CD14-positive monocyte (primary cell): ENCODE measurements around the gene AIFM3. TPM values are rescaled to one million over a fixed set of nuclear protein-coding genes. Genes with fewer than 3 reads are reported as not detected.
A peak's percentile ranks its signal among the peaks of the same experiment; 100 is the strongest.

ENCODE experiments used
- DNase-seq, 3 donors: peaks; one replicate each; pipeline ENCODE4 v3.0.0-alpha.2; 2011 to 2022
- H2AFZ ChIP-seq: 2 replicates; pipeline ENCODE4 v1.6.0; 2012; ENCODE audit warnings: mild to moderate bottlenecking, low read depth, low read length, inconsistent platforms; ENCODE audit not compliant: insufficient read depth, poor library complexity, severe bottlenecking
- H3K27ac ChIP-seq, 2 donors: 1 replicate in 1 of 2; 2 replicates in 1 of 2; pipeline ENCODE4 v1.5.1; 2012 to 2013; ENCODE audit warnings: low read length in 2 of 2, control low read depth in 1 of 2, inconsistent platforms in 1 of 2, low read depth in 1 of 2, mild to moderate bottlenecking in 1 of 2
- H3K27me3 ChIP-seq, 2 donors: one replicate each; pipeline versions ENCODE4 v1.6.0 to v1.6.1; 2011 to 2013; ENCODE audit warnings: low read length in 2 of 2; ENCODE audit not compliant: control insufficient read depth in 2 of 2, insufficient read depth in 2 of 2
- H3K36me3 ChIP-seq, 2 donors: replicated peaks in 1 of 2; 1 replicate in 1 of 2; 2 replicates in 1 of 2; pipeline versions ENCODE4 v1.5.1 to v1.6.1; 2012 to 2013; ENCODE audit warnings: low read length in 2 of 2, control low read depth in 1 of 2, inconsistent platforms in 1 of 2, mild to moderate bottlenecking in 1 of 2; ENCODE audit not compliant: insufficient read depth in 2 of 2, control insufficient read depth in 1 of 2
- H3K4me1 ChIP-seq, 2 donors: 1 replicate in 1 of 2; 2 replicates in 1 of 2; pipeline versions ENCODE4 v1.5.1 to v1.6.1; 2012 to 2013; ENCODE audit warnings: low read length in 2 of 2, control low read depth in 1 of 2, inconsistent platforms in 1 of 2, mild to moderate bottlenecking in 1 of 2, moderate library complexity in 1 of 2; ENCODE audit not compliant: insufficient read depth in 2 of 2, control insufficient read depth in 1 of 2
- H3K4me2 ChIP-seq: replicated peaks from 2 replicates; pipeline ENCODE3; 2012; ENCODE audit warnings: low read length, moderate library complexity, mild to moderate bottlenecking; ENCODE audit not compliant: poor library complexity, severe bottlenecking; ENCODE audit errors: extremely low read depth
- H3K4me3 ChIP-seq, 3 experiments: fragments of 200-600 bp in 1 of 3; sonication (generic) in 1 of 3; replicated peaks in 1 of 3; 1 replicate in 2 of 3; 2 replicates in 1 of 3; pipeline ENCODE4 v1.5.1; 2011 to 2013; ENCODE audit warnings: low read length in 3 of 3, mild to moderate bottlenecking in 3 of 3, control low read depth in 2 of 3, low read depth in 2 of 3, inconsistent platforms in 1 of 3, moderate library complexity in 1 of 3
- H3K79me2 ChIP-seq: 2 replicates; pipeline ENCODE4 v1.6.0; 2012; ENCODE audit warnings: mild to moderate bottlenecking, control low read depth, inconsistent platforms, low read length, moderate library complexity; ENCODE audit not compliant: insufficient read depth
- H3K9ac ChIP-seq: 2 replicates; pipeline ENCODE4 v1.6.0; 2017; ENCODE audit warnings: low read length, mild to moderate bottlenecking; ENCODE audit not compliant: insufficient read depth, poor library complexity, severe bottlenecking
- H3K9me3 ChIP-seq, 2 donors: replicated peaks in 1 of 2; 1 replicate in 1 of 2; 2 replicates in 1 of 2; pipeline versions ENCODE4 v1.5.1 to v1.6.1; 2012 to 2013; ENCODE audit warnings: low read length in 2 of 2, control low read depth in 1 of 2; ENCODE audit not compliant: control insufficient read depth in 1 of 2, insufficient read depth in 1 of 2
- H4K20me1 ChIP-seq: 2 replicates; pipeline ENCODE4 v1.6.0; 2012; ENCODE audit warnings: mild to moderate bottlenecking, low read length, control low read depth, moderate library complexity; ENCODE audit not compliant: insufficient read depth
- H3K27ac Mint-ChIP-seq, 7 donors: one replicate each; pipeline ENCODE4 v1.8.0; 2020; ENCODE audit warnings: mild to moderate bottlenecking in 7 of 7, mixed read lengths in 7 of 7, moderate library complexity in 6 of 7, inconsistent platforms in 2 of 7
- H3K27me3 Mint-ChIP-seq, 3 donors: one replicate each; pipeline ENCODE4 v1.8.0; 2021 to 2022; ENCODE audit warnings: low read depth in 3 of 3, mild to moderate bottlenecking in 3 of 3, mixed read lengths in 3 of 3, moderate library complexity in 3 of 3, inconsistent platforms in 1 of 3
- H3K36me3 Mint-ChIP-seq, 2 donors: one replicate each; pipeline ENCODE4 v1.8.0; 2020; ENCODE audit warnings: mixed read lengths in 2 of 2, inconsistent platforms in 1 of 2, mild to moderate bottlenecking in 1 of 2
- H3K4me1 Mint-ChIP-seq: one replicate; pipeline ENCODE4 v1.8.0; 2020; ENCODE audit warnings: mild to moderate bottlenecking, mixed read lengths
- H3K4me3 Mint-ChIP-seq, 2 donors: one replicate each; pipeline ENCODE4 v1.8.0; 2020; ENCODE audit warnings: mild to moderate bottlenecking in 2 of 2, mixed read lengths in 2 of 2, moderate library complexity in 1 of 2
- H3K9me3 Mint-ChIP-seq, 7 donors: one replicate each; pipeline ENCODE4 v1.8.0; 2020 to 2022; ENCODE audit warnings: mixed read lengths in 7 of 7, mild to moderate bottlenecking in 6 of 7, moderate library complexity in 6 of 7, inconsistent platforms in 2 of 7
- WGBS: methylation state at CpG from one replicate; pipeline ENCODE4 v1.1.5; 2013; ENCODE audit warnings: missing lambda C conversion rate; ENCODE audit not compliant: insufficient coverage; 5-methylcytosine and 5-hydroxymethylcytosine counted together
- intact Hi-C, 2 donors: fragments of 100-400 bp; cut with micrococcal nuclease; formaldehyde crosslinking; loops; one replicate each; pipeline versions ENCODE4 v1.15.0 to v1.15.1; 2023
- polyA plus RNA-seq, 3 donors: library from polyadenylated mRNA; depleted of rRNA in 1 of 3; unstranded in 2 of 3; stranded (reverse) in 1 of 3; fragments of 300-500 nt in 2 of 3; fragments of >200 nt in 1 of 3; fragmentation: Illumina TruSeq in 2 of 3; gene quantifications; 1 replicate in 2 of 3; 2 replicates in 1 of 3; pipeline ENCODE4 v1.2.3, GENCODE V29; 2012 to 2021
- TF ChIP-seq, protein P1 (sequence below): fragments of 200-600 bp; IDR thresholded peaks from one replicate; pipeline ENCODE4 v1.8.0; 2022; ENCODE audit warnings: antibody characterized with exemption, mild to moderate bottlenecking

AIFM3 gene
- polyA plus RNA-seq, 3 donors, result 2.1 to 40.9 (median 2.3) TPM

- Histone ChIP-seq H3K4me2 (peak overlapping the region; percentile 98), H3K4me1 (peaks cover 20 to 34% of the 10 kb centered on the region in 2 donors), H2AFZ (peak overlapping the region; percentile 99), H3K4me3 (peak overlapping the region; percentile 81 to 99 (median 98)), H3K27ac (peak overlapping the region; percentile 9 to 87), H3K79me2 (peaks cover 68% of the 10 kb centered on the region), H3K9ac (peak overlapping the region; percentile 89), H3K9me3 (no peaks in the 10 kb centered on the region), H4K20me1 (peaks cover 36% of the 10 kb centered on the region), H3K27me3 (no peaks in the 10 kb centered on the region), H3K36me3 (peaks cover 22 to 37% of the 10 kb centered on the region in 2 donors)
- WGBS, result 51% methylated on average over 27 of the region's 27 CpGs
- Mint-ChIP-seq H3K36me3 (peaks cover 37 to 41% of the 10 kb centered on the region in 2 donors), H3K4me3 (peak overlapping the region; percentile 87), H3K27ac (peak overlapping the region; percentile 21 to 81 (median 54)), H3K4me1 (peaks cover 31% of the 10 kb centered on the region), H3K9me3 (no peaks in the 10 kb centered on the region), H3K27me3 (no peaks in the 10 kb centered on the region)
- TF ChIP-seq, protein P1, sequence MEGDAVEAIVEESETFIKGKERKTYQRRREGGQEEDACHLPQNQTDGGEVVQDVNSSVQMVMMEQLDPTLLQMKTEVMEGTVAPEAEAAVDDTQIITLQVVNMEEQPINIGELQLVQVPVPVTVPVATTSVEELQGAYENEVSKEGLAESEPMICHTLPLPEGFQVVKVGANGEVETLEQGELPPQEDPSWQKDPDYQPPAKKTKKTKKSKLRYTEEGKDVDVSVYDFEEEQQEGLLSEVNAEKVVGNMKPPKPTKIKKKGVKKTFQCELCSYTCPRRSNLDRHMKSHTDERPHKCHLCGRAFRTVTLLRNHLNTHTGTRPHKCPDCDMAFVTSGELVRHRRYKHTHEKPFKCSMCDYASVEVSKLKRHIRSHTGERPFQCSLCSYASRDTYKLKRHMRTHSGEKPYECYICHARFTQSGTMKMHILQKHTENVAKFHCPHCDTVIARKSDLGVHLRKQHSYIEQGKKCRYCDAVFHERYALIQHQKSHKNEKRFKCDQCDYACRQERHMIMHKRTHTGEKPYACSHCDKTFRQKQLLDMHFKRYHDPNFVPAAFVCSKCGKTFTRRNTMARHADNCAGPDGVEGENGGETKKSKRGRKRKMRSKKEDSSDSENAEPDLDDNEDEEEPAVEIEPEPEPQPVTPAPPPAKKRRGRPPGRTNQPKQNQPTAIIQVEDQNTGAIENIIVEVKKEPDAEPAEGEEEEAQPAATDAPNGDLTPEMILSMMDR, result no peak
- intact Hi-C loops, result loop anchor here (5.0 to 10.0 kb wide), 2 partner anchors 34 to 72 kb away; no protein-coding TSS in a partner anchor
- DNase-seq, result peak in 2 of 3 donors; percentile 32 to 38
Measured at GRCh38 chr22:20956258-20957101, 10.6 kb upstream of the AIFM3 start.

- intact Hi-C loops, result loop anchor here (5.0 to 10.0 kb wide), 2 partner anchors 35 to 72 kb away; no protein-coding TSS in a partner anchor
- peak overlapping the region; percentile 19 to 87 for H3K27ac ChIP-seq
- peaks cover 15 to 30% of the 10 kb centered on the region in 2 donors for H3K36me3 ChIP-seq
- H3K9ac ChIP-seq, result peak overlapping the region; percentile 89
- peak overlapping the region in 6 of 7 donors; percentile 50 to 85 (median 68) for H3K27ac Mint-ChIP-seq
- H3K79me2 ChIP-seq, result peaks cover 62% of the 10 kb centered on the region
- H3K9me3 ChIP-seq, result no peaks in the 10 kb centered on the region
- peaks cover 29% of the 10 kb centered on the region for H4K20me1 ChIP-seq
- H3K4me2 ChIP-seq, result peak overlapping the region; percentile 98
- H3K4me3 ChIP-seq, result peak overlapping the region; percentile 81 to 99 (median 98)
- H3K4me3 Mint-ChIP-seq, result peak overlapping the region; percentile 87 to 91
- no peaks in the 10 kb centered on the region for H3K27me3 ChIP-seq
- H3K4me1 ChIP-seq, result peaks cover 24 to 41% of the 10 kb centered on the region in 2 donors
- H3K36me3 Mint-ChIP-seq, result peaks cover 30 to 34% of the 10 kb centered on the region in 2 donors
- no peak for DNase-seq
- TF ChIP-seq, protein P1, result no peak
- H3K9me3 Mint-ChIP-seq, result no peaks in the 10 kb centered on the region
- under 1% methylated on average over 45 of the region's 59 CpGs for WGBS
- peaks cover 38% of the 10 kb centered on the region for H3K4me1 Mint-ChIP-seq
- no peaks in the 10 kb centered on the region for H3K27me3 Mint-ChIP-seq
- H2AFZ ChIP-seq, result peak overlapping the region; percentile 99
Measured at GRCh38 chr22:20957102-20957682, 9.9 kb upstream of the AIFM3 start.
